HG03095 (cell line): Measurements from ENCODE around the gene SV2B.
A peak's percentile ranks its signal among the peaks of the same experiment; 100 is the strongest.
"Not testable (repeated sequence)": the region's sequence is repeated elsewhere in the genome, so short reads cannot be mapped to it uniquely, and the experiment has no call there.

Source experiments
- ATAC-seq: cut with Tn5 transposase; IDR thresholded peaks from one replicate; pipeline ENCODE4 v1.9.1; 2021; ENCODE audit warnings: moderate library complexity; ENCODE audit not compliant: unreplicated experiment

Gene SV2B

GRCh38 chr15:91099995-91100813 is at the start of gene SV2B:
TSS of gene SV2B (plus strand) at chr15:91100257. CDS start at chr15:91226264, 126,007 bp downstream.
- ATAC-seq: peak; percentile 49

GRCh38 chr15:91051248-91051647 is 48.8 kb upstream of the SV2B start:
- no peak for ATAC-seq

- ATAC-seq: no peak
Measured at GRCh38 chr15:91054816-91055215, 45.2 kb upstream of the SV2B start.

- no peak for ATAC-seq
Measured at GRCh38 chr15:91055548-91056331, 44.3 kb upstream of the SV2B start.

GRCh38 chr15:91061230-91061629 is 38.8 kb upstream of the SV2B start:
- no peak for ATAC-seq

- ATAC-seq: no peak
Measured at GRCh38 chr15:91061997-91062396, 38.1 kb upstream of the SV2B start.

GRCh38 chr15:91065505-91065904 is 34.6 kb upstream of the SV2B start:
- ATAC-seq: no peak

- no peak for ATAC-seq
Measured at GRCh38 chr15:91067036-91067435, 33.0 kb upstream of the SV2B start.

GRCh38 chr15:91068436-91068835 is 31.6 kb upstream of the SV2B start:
- no peak for ATAC-seq

GRCh38 chr15:91068966-91069365 is 31.1 kb upstream of the SV2B start:
- ATAC-seq: no peak

- no peak for ATAC-seq
Measured at GRCh38 chr15:91070872-91071271, 29.2 kb upstream of the SV2B start.

- no peak for ATAC-seq
Measured at GRCh38 chr15:91072161-91072560, 27.9 kb upstream of the SV2B start.

GRCh38 chr15:91073077-91073476 is 27.0 kb upstream of the SV2B start:
- no peak for ATAC-seq

GRCh38 chr15:91073768-91074167 is 26.3 kb upstream of the SV2B start:
- ATAC-seq: no peak

- no peak for ATAC-seq
Measured at GRCh38 chr15:91075739-91076138, 24.3 kb upstream of the SV2B start.

GRCh38 chr15:91077029-91077428 is 23.0 kb upstream of the SV2B start:
- no peak for ATAC-seq

- not testable (repeated sequence) for ATAC-seq
Measured at GRCh38 chr15:91093866-91094265, 6.2 kb upstream of the SV2B start.

- no peak for ATAC-seq
Measured at GRCh38 chr15:91098451-91098850, 1.6 kb upstream of the SV2B start.

GRCh38 chr15:91099616-91099994 is 452 bp upstream of the SV2B start:
- ATAC-seq: no peak

GRCh38 chr15:91100814-91101607 is 954 bp downstream of the SV2B start:
- no peak for ATAC-seq

GRCh38 chr15:91101608-91101920 is 1.5 kb downstream of the SV2B start:
- no peak for ATAC-seq
